KMS-11 (cell line): ENCODE data around the gene SMYD5.

ENCODE experiments used
- H2AFZ ChIP-seq: fragments of 200-600 bp; sonication (generic); 2 replicates; pipeline ENCODE4 v1.6.1; 2016; ENCODE audit warnings: antibody characterized with exemption, mixed run types, low read depth
- H3K27ac ChIP-seq: fragments of 200-600 bp; sonication (generic); 2 replicates; pipeline ENCODE4 v1.6.1; 2016; ENCODE audit warnings: mild to moderate bottlenecking, mixed run types
- H3K27me3 ChIP-seq: fragments of 200-600 bp; sonication (generic); 2 replicates; pipeline ENCODE4 v1.6.1; 2017; ENCODE audit warnings: mild to moderate bottlenecking, low read depth, mixed run types, moderate library complexity; ENCODE audit not compliant: insufficient read depth
- H3K36me3 ChIP-seq: fragments of 200-600 bp; sonication (generic); 2 replicates; pipeline ENCODE4 v1.6.1; 2017; ENCODE audit warnings: mild to moderate bottlenecking, mixed run types; ENCODE audit not compliant: insufficient read depth
- H3K4me1 ChIP-seq: fragments of 200-600 bp; sonication (generic); 2 replicates; pipeline ENCODE4 v1.6.1; 2016; ENCODE audit warnings: mild to moderate bottlenecking, low read depth, mixed run types; ENCODE audit not compliant: poor library complexity, severe bottlenecking
- H3K4me2 ChIP-seq: fragments of 200-600 bp; sonication (generic); 2 replicates; pipeline ENCODE4 v1.7.0; 2016; ENCODE audit warnings: mild to moderate bottlenecking, mixed run types
- H3K4me3 ChIP-seq: fragments of 200-600 bp; sonication (generic); IDR thresholded peaks from 2 replicates; pipeline ENCODE4 v1.6.1; 2017; ENCODE audit warnings: low read depth, low read length, mixed read lengths; ENCODE audit not compliant: insufficient read depth
- H3K79me2 ChIP-seq: fragments of 200-600 bp; sonication (generic); 2 replicates; pipeline ENCODE4 v1.6.1; 2016; ENCODE audit warnings: low read depth, mixed run types; ENCODE audit not compliant: insufficient read depth
- H3K9ac ChIP-seq: fragments of 200-600 bp; sonication (generic); 2 replicates; pipeline ENCODE4 v1.6.1; 2016; ENCODE audit warnings: mild to moderate bottlenecking, mixed run types
- H4K20me1 ChIP-seq: fragments of 200-600 bp; sonication (generic); 2 replicates; pipeline ENCODE4 v1.6.1; 2016; ENCODE audit warnings: mild to moderate bottlenecking, mixed run types; ENCODE audit not compliant: insufficient read depth
- TF ChIP-seq, protein P1 (sequence below): fragments of 200-600 bp; sonication (generic); conservative IDR thresholded peaks from 2 replicates; pipeline ENCODE4 v1.6.1; 2017; ENCODE audit warnings: low read depth, mild to moderate bottlenecking, antibody characterized with exemption, low read length, moderate library complexity, mixed read lengths

Gene SMYD5

DNA sequence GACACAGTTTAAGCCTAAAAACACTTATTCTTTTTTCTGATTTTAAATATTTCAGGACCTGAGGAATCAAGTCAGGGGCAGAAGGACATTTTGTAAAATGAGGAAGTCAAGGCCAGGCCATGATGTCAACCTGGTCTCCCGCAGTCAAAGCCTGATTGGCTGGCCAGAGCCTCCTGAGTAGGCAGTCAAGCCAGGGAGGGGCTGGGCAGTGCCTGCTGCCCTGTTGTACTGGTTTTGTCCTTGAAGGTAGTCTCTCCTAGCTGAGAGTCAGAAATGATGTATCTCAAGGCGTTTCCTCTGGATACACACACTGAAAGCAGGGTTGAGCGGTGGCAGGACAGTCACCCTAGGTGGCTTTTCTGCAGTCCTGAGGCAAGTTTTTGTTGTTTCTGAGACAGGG, 39.9 kb downstream of the SMYD5 start:
- no peaks in the 10 kb centered on the region for H3K27me3 ChIP-seq
- no peak overlapping the region for H3K9ac ChIP-seq
- H3K4me2 ChIP-seq, result no peak overlapping the region
- peak overlapping the region; percentile 17; the same call in 1 of the 2 replicates for H3K27ac ChIP-seq
- no peaks in the 10 kb centered on the region for H3K79me2 ChIP-seq
- no peak overlapping the region for H2AFZ ChIP-seq
- H3K36me3 ChIP-seq, result peaks cover 24% of the 10 kb centered on the region; the same call in 1 of the 2 replicates
- H4K20me1 ChIP-seq, result no peaks in the 10 kb centered on the region
- no peak overlapping the region for H3K4me3 ChIP-seq
- no peaks in the 10 kb centered on the region for H3K4me1 ChIP-seq
- TF ChIP-seq, protein P1, sequence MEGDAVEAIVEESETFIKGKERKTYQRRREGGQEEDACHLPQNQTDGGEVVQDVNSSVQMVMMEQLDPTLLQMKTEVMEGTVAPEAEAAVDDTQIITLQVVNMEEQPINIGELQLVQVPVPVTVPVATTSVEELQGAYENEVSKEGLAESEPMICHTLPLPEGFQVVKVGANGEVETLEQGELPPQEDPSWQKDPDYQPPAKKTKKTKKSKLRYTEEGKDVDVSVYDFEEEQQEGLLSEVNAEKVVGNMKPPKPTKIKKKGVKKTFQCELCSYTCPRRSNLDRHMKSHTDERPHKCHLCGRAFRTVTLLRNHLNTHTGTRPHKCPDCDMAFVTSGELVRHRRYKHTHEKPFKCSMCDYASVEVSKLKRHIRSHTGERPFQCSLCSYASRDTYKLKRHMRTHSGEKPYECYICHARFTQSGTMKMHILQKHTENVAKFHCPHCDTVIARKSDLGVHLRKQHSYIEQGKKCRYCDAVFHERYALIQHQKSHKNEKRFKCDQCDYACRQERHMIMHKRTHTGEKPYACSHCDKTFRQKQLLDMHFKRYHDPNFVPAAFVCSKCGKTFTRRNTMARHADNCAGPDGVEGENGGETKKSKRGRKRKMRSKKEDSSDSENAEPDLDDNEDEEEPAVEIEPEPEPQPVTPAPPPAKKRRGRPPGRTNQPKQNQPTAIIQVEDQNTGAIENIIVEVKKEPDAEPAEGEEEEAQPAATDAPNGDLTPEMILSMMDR, result no peak

DNA sequence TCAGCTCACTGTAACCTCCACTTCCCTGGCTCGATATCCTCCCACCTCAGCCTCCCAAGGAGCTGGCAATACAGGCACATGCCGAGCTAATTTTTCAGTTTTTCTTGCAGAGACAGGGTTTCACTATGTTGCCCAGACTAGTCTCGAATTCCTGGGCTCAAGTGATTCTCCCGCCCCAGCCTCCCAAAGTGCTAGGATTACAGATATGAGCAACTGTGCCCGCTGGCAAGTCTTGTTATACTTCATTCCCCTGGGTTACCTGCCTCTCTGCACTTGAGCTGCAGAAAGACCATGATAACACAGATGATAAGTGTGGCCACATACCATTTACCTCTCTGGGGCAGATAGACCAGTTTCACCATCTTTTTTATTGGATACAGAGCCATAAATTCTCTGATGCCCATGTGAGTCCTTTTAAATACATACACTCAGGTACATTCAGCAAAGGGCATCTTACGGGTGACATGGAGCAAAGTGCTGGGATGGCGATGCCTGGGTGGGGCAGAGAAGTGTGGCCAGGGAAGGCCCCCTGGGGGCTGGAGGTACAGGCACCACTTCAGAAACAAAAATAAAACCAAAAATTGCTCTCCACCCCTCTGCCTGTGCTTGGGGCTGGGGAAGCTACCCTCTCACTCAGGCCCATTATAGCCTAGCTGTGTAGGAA, 40.4 kb downstream of the SMYD5 start:
- Histone ChIP-seq H3K79me2 (no peaks in the 10 kb centered on the region), H3K27ac (no peak overlapping the region; the same call in 1 of the 2 replicates), H3K4me3 (no peak overlapping the region), H3K4me1 (no peaks in the 10 kb centered on the region), H3K4me2 (no peak overlapping the region), H3K9ac (no peak overlapping the region), H2AFZ (no peak overlapping the region), H3K27me3 (no peaks in the 10 kb centered on the region), H3K36me3 (peaks cover 20% of the 10 kb centered on the region; the same call in 1 of the 2 replicates), H4K20me1 (no peaks in the 10 kb centered on the region)
- TF ChIP-seq, protein P1, result no peak

DNA sequence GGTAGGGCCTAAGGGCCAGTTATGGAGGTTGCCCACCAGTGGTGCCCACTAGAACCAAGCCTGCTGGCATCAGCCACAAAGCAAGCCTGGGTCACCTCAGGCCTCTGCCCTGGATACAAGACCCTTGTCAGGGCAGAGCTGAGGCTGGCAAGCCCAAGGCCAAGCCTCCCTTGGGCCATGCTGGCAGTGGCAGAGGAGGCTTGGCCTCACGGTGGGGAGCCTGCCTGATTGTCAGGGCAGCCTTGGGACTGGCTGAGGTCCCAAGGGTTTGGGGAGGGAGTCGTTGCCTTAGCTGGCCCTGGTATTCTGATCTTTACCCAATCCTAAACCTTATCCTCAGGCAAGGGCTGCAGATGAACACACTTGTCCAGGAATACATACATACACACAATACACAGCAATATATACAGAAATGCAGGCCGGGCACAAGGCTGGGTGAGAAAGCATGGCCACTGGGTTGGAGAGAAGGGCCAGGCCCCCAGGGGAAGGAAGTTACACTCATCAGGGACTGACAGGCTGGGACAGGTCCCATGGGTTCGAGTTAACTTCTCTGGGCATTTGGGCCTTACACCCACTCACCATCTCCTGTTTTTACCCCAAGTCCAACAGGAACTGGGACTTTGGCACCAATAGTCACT, 41.1 kb downstream of the SMYD5 start:
- TF ChIP-seq, protein P1, result no peak
- no peak overlapping the region for H2AFZ ChIP-seq
- H3K4me2 ChIP-seq, result no peak overlapping the region
- H3K9ac ChIP-seq, result no peak overlapping the region
- no peaks in the 10 kb centered on the region for H3K4me1 ChIP-seq
- no peaks in the 10 kb centered on the region for H3K27me3 ChIP-seq
- peaks cover 16% of the 10 kb centered on the region; the same call in 1 of the 2 replicates for H3K36me3 ChIP-seq
- H3K79me2 ChIP-seq, result no peaks in the 10 kb centered on the region
- H3K27ac ChIP-seq, result no peak overlapping the region
- H3K4me3 ChIP-seq, result no peak overlapping the region
- H4K20me1 ChIP-seq, result no peaks in the 10 kb centered on the region

DNA sequence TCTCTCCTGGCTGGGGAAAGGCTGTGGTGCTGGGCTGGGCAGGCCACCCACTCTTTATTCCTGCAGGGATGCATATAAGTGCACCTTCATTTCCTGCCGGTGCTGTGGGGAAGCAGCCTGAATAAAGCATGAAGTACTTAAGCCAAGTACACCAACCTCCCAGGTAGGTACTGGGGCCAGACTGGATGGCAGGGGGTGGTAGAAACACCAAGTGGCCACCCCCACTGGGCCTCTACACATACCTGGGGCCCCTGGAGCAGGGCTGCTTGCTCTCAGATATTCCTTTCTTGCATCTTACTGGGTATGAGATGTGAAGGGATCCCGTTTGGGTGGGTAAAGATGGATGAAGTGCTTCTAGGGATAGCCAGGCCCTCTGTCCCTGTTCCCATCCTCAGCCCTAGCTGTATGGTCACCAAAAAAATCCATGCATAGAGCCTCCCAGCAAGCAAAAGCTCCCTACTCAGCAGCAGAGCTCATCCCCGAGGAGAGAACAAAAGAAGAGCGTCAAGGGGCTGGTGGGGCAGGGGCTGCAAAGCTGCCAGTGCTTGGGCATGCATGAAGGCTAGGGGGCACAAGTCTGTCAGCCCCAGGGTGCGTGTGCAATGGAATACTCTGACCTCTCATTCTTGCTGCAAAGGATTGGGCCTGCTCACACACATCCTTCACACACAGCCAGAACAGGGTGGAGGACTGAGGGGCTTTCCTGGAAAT, 42.0 kb downstream of the SMYD5 start:
- Histone ChIP-seq H3K27me3 (no peaks in the 10 kb centered on the region), H3K4me2 (no peak overlapping the region), H2AFZ (no peak overlapping the region), H3K36me3 (peaks cover 11% of the 10 kb centered on the region; the same call in 1 of the 2 replicates), H3K79me2 (no peaks in the 10 kb centered on the region), H3K27ac (no peak overlapping the region), H4K20me1 (no peaks in the 10 kb centered on the region), H3K4me1 (no peaks in the 10 kb centered on the region), H3K4me3 (no peak overlapping the region), H3K9ac (no peak overlapping the region)
- TF ChIP-seq, protein P1, result no peak
